Measurements from ENCODE around the gene MEGF10. TPM values are rescaled to one million over a fixed set of nuclear protein-coding genes. Genes with fewer than 3 reads are reported as not detected.

Gene MEGF10
- total RNA-seq, 1 donor from 2014 or later: 33.0 TPM

DNA sequence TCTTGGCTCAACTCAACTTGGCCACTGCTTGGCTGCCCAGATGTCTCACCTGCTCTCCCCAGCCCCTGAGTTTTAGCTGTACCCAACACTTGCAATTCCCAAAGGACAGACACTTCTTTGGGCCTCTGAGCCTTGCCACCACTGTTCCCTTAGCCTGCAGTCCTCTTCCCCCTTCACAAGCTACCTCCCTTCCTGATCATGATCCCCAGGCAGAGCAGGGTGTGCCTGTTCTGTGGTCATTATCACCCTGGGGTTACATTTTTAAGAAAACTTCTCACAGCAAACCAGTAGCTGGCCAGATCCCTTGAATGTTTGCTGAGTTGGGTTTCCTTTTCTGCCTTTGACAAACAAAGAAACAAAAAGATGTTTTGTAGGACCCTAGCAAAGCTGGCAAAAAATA is 139.3 kb downstream of the MEGF10 start:
- DNase-seq (ENCODE audit: low spot score in 2 of 2) (no peak), FAIRE-seq (no peak)

GRCh38 chr5:127430627-127431026 is 140.0 kb downstream of the MEGF10 start:
- no peak for FAIRE-seq
- DNase-seq (ENCODE audit: low spot score in 2 of 2): no peak

DNA sequence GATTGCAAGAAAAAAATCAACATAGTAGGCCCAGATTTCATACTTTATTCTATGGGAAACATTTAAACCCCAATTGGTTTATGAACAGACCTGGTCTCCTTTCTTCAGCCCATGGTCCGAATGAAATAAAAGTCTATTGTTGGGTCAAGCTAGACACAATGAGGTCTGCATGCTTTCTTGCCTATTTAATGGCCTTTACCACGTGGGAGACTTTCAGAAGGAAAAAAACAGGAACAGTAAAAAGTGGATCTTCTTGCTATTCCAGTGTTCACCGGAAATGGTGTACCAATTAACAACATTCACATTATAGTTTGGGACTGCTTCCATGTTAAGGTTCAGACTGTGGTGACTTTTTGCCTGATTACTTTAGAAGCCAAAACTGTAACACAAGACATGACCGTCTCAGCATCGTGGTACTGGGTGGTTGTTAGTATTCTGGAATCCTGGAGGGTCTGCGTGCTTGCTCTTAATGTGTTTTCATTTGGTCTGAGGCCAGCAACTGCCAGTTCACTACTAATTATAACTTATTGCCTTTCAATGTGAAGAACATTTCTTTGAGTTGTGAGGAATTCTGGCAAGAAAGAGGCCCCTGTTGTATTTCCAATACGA is 141.5 kb downstream of the MEGF10 start:
- no peak for DNase-seq (ENCODE audit: low spot score in 2 of 2)
- FAIRE-seq: no peak

DNA sequence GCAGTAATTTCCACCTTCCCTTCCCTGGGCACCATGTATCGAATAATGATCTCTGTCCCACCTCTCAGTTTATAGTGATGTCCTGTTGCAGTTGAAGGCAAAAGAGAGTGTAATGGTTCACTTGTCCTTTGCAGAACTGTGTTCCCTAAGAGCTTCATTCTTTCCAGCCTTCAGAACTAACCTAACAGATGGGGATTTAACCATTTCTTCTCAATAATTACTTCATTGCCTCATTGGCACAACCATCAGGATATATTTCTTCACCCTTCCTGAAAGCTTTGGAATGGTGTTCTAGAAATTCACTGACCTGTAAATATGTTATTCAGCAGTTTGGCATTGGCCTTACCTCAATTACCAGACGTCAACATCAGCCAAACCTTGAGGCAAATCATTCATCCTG is 142.9 kb downstream of the MEGF10 start:
- FAIRE-seq (no peak), DNase-seq (ENCODE audit: low spot score in 2 of 2) (no peak)

DNA sequence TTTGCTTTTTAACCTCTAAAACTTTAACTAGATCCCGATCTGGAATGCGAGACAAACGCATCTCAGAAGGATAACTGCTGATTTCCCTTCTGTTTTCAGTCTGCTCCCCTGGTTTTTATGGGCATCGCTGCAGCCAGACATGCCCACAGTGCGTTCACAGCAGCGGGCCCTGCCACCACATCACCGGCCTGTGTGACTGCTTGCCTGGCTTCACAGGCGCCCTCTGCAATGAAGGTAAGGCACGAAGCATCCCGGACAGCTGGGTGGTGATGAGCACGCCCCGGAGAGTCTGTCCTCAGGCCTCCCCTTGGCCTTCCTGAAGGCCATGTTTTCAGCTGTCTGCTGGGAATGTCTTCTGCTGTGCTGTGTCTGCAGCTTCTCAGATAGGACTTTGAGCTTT is 144.0 kb downstream of the MEGF10 start:
- DNase-seq (ENCODE audit: low spot score in 2 of 2) (no peak), FAIRE-seq (no peak)

DNA sequence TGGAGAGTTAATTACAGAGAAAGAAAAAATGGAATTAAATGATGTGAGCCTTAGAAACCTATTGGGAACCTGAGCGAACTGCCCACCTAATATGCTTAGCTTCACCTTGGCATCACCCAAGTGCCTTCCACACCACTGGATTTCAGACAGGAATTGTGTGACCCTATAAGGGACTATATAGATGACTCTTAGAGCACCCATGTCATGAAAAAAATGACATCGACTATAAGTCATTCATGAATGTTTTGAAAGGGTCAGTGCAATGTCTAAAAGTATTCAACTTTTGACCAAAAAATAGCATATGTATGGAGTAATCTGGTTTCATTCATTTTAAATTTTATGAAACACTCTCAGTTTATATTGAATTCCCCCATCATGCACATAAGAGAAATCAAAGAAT is 145.2 kb downstream of the MEGF10 start:
- no peak for DNase-seq (ENCODE audit: low spot score in 2 of 2)
- no peak for FAIRE-seq

GRCh38 chr5:127439644-127440043 is 149.0 kb downstream of the MEGF10 start:
- DNase-seq (ENCODE audit: low spot score in 2 of 2): no peak
- no peak for FAIRE-seq

DNA sequence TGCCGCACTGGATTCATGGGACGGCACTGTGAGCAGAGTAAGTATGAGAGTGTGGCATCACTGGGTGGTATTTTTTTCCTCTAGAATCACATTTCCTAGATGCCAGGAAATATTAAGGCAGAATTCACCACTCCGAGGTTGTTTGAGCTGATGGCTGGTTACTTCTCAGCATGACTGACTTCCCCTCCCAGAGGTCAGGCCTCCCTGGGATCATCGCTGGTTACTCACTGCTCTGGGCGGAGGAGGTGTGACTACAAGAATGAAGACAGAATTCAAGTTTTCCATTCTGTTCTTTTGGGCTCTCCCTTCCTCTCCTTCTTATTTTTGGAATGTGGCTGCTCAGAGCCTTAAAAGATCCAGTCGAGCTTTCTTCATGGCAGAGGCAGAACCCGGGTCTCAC is 150.2 kb downstream of the MEGF10 start:
- DNase-seq (ENCODE audit: low spot score in 2 of 2): no peak
- no peak for FAIRE-seq

GRCh38 chr5:127441799-127442484 is 151.3 kb downstream of the MEGF10 start:
- DNase-seq (ENCODE audit: low spot score in 2 of 2): peak in 1 of 2 donors; percentile 14
- FAIRE-seq: peak; percentile 82

DNA sequence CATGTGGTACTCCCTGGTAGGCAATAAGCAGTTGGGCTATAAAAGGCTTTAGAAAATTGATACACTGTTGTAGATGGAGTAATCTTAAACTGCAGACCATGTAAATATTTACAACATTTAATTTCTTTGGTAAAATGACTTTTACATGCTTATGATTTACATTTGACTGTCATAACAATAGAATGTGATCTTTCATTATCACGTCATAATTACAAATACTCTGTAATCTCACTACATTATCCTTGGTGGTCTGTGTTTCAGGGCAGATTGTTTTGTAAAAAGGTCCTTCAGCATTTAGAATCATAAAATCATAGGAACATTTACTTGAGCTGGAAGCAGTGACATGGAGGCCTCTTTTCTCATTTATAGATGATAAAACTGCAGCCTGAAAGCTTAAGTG is 153.6 kb downstream of the MEGF10 start:
- FAIRE-seq: no peak
- no peak for DNase-seq (ENCODE audit: low spot score in 2 of 2)

DNA sequence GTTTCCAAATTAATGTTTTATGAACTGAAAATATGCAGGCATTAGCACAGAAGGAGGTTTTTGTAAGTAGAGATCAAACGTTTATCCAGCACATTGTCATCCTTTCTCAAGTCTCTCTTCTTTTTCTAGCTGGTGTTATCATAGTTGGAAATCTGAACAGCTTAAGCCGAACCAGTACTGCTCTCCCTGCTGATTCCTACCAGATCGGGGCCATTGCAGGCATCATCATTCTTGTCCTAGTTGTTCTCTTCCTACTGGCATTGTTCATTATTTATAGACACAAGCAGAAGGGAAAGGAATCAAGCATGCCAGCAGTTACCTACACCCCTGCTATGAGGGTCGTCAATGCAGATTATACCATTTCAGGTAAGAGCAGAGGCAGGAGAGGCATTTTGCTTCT is 154.7 kb downstream of the MEGF10 start:
- no peak for DNase-seq (ENCODE audit: low spot score in 2 of 2)
- FAIRE-seq: no peak

DNA sequence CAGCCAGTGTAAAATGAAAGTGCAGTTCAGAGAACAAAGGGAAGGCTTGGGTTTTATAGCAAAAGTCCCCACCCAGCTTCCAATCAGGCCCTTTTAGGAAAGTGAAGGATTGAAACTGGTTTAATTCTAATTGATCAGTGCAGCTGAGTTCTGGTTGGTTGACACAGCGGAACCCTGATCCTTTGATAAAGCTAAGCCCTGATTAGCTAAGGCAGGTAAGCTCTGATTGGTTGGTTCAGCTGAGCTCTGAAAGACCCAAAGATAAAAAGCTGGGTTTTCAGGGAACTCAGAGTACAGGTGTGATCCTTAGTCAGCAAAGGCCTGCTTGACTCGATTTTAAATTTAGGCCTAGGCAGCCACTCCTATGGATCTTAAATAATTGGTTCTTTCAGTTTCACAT is 156.0 kb downstream of the MEGF10 start:
- DNase-seq (ENCODE audit: low spot score in 2 of 2): no peak
- FAIRE-seq: no peak

DNA sequence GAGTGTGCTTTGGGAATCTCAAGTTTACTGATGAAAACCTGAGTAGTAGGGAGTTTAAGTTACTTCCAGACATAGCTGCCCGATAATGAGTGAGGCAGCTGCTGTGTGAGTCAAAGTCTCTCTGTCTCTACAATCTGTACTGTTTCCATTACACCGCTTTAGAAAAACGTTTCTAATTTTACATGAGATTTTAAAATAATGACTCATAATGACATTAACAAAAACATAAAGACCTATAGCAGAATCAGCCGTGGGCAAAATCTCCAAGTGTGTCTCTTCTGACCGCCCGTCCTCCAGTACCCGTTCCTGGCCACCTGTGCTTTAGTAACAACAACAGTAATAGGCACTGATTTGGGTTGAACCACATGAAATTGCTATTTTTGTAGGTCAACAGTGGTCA is 157.2 kb downstream of the MEGF10 start:
- no peak for FAIRE-seq

DNA sequence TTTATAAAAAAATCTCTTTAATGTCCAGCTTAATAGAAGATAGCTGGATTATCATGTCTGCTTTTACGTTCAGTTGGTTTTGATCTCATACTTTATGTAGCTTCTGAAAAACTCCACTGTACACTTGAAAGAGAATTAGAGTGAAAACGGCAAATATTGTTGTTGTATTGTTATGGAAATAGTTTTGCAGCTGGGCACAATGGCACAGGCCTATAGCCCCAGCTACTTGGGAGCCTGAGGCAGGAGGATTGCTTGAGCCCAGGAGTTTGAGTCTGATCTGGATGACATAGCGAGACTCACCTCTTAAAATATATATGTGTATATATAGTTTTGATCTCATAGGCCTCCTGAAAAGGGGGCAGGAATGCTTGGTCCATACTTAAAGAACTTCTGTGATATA is 159.4 kb downstream of the MEGF10 start:
- FAIRE-seq (no peak), DNase-seq (ENCODE audit: low spot score in 2 of 2) (no peak)

More for the DNA sequence above, 157.2 kb downstream of the MEGF10 start:
- no peak for DNase-seq (ENCODE audit: low spot score in 2 of 2)

DNA sequence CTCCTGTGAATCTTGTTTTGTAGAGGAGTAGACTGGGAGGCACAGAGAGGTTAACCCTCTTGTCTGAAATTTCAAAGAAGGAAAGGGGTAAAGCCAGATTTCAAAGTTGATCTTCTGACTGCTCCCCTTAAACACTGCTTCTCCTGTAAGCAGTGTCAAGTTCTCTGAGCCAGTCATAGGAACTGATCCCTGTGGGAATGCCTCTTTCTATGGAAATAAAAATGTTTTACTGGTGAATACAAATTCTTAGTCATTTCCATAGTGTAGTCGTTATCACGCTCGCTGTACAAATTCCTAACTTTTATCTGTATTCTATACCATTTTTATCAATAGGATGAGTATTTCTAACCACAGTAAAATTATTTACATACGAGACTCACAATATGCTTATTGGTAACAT is 160.5 kb downstream of the MEGF10 start:
- FAIRE-seq: no peak
- no peak for DNase-seq (ENCODE audit: low spot score in 2 of 2)

DNA sequence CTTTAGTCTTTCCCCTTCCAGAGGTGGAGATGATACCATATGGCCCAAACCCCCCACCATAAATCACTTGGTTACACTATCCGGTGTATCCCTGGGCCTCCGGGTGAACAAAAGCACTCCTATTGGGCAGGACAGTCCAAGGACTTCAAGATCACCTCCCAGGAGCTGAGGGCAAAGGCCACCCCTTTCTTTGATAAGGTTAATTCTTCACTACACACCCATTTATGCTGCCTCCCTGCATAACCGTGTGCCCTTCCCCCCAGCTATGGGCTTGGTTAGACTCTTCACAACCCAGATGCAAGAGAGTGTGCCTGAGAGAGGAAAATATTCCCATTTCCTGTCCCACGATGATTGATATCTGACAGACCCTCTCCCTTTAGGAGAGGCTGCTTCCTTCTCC is 162.0 kb downstream of the MEGF10 start:
- DNase-seq (ENCODE audit: low spot score in 2 of 2) (no peak), FAIRE-seq (no peak)

DNA sequence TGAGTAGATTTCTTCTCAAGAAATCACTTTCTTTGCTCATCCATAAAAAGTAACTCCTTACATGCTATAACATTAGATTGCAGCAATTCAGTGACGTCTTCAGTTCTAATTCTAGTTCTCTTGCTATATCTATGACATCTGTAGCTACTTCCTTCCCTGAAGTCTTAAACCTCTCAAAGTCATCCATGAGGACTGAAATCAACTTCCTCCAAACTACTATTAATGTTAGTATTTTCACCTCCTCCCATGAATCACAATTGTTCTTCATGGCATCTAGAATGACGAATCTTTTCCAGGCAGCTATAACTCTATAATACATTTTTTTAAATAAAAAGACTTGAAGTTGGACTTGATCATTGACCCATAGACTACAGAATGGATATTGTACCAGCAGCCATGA is 180.6 kb downstream of the MEGF10 start:
- no peak for DNase-seq (ENCODE audit: low spot score in 2 of 2)
- FAIRE-seq: no peak

- DNase-seq (ENCODE audit: low spot score in 2 of 2) (no peak), FAIRE-seq (no peak)
These were observed 182.1 kb downstream of the MEGF10 start for GRCh38 chr5:127472700-127473099.

DNA sequence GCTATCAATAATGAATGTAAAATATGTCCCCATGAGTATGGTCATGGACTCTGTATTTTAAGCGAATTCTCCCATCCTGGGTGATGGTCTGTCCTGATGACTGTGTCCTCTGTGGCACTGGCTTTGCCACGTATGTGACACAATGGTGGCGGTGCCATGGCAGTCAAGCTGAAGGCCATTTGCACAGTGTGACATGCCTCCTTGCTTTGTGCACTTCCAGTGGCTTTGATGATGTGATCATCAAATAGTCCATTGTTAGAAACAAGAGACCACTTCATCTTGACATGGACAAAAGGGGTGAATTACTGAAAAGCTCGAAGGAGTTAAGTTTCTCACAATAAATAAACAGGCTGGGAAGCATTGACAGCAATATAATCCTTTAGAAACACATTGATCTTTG is 195.9 kb downstream of the MEGF10 start:
- DNase-seq (ENCODE audit: low spot score in 2 of 2) (peak in 1 of 2 donors; percentile 3), FAIRE-seq (no peak)

DNA sequence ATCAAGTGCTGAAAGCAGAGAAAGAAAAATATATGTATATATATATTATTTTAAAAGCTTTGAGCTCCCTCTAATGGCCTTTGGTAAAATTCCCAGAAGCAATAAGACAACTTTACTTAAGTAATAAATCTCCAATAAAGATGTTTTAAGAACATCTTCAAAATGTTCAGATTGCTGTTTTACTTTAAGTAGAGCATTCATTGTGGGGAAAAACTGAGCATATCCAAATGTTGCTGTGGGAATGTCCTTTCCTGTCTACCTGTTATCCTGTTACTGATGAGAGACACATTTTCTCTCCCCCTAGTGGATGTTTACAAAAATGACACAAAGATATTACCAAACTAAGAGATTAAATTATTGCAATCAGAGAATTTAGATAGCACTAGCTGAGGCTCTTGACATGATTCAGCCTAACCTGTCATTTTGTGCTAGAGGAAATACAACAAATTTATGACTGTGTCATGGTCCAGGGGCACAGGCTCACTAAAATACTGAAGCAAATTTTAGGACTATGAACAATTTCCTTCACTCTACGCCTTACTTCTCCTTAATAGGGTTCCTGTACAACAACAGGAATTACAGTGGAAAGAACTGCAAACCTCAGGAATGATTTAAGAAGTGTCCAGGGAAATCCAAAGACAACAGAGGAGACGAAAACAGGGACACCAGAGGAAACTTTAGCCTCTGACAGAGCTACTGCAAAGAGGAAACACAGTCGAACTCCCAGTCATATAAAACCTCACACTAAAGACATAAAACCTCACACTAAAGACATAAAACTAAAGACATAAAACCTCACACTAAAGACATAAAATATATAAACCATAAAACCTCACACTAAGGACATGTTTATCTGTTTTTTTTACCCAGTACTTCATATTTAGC is 202.5 kb downstream of the MEGF10 start:
- DNase-seq (ENCODE audit: low spot score in 2 of 2): peak; percentile 6 to 9
- no peak for FAIRE-seq

- DNase-seq (ENCODE audit: low spot score in 2 of 2): no peak
- FAIRE-seq: no peak
These were observed 208.0 kb downstream of the MEGF10 start for GRCh38 chr5:127498548-127498947.

DNA sequence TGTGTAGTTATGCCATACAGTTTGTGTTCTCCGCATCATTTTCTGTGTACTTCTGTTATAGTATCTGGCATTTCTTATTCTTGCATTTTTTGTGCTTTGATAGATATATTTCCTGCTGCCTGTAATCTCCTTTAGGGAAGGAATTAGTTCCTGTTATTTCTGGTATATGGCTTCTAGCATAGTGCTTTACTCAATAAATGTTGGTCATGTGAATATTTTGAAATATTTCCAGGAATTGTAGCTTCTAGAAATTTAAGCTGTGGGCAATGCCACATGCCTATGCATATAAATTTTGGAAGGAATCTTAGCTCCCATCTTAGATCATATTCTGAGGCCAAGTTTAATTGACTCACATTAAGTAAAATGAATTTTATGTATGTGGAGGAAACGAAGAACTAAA is 215.3 kb downstream of the MEGF10 start:
- no peak for DNase-seq (ENCODE audit: low spot score in 2 of 2)
- FAIRE-seq: no peak
